ENCODE results near the gene PRSS53.

DNA sequence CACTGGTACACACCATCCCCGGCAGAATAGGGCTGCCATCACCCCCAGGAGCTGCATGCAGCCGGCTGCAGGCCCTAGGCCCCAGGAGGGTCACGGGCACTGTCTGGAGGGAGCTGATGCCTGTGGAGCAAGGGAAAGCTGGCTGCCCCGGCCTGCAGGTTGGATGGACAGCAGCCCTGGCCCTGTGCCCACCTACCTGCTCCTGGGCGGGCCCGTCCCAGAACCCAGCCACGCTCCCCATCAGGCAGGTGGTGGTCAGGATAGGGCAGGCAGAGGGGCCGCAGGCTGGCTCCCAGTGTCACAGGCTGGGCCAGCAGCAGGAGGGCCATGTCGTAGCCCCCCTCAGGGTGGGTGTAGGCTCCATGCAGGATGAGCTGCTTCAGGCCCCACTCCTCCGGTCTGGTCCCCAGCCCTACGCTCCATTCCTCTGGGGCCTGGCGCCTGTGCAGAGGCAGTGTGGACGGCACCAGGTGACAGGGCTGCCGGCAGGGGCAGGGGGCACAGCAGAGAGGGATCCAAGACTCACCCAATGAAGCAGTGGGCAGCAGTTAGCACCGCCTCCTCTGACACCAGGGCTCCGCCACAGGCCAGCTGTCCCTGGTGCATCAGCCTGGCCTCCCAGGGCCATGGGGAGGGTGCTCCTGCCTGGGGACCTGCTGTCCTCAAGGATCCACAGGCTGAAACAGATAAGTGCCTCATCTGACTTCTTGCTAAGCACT lies 4.0 kb downstream of the PRSS53 start:
- TF ChIP-seq, protein P1, sequence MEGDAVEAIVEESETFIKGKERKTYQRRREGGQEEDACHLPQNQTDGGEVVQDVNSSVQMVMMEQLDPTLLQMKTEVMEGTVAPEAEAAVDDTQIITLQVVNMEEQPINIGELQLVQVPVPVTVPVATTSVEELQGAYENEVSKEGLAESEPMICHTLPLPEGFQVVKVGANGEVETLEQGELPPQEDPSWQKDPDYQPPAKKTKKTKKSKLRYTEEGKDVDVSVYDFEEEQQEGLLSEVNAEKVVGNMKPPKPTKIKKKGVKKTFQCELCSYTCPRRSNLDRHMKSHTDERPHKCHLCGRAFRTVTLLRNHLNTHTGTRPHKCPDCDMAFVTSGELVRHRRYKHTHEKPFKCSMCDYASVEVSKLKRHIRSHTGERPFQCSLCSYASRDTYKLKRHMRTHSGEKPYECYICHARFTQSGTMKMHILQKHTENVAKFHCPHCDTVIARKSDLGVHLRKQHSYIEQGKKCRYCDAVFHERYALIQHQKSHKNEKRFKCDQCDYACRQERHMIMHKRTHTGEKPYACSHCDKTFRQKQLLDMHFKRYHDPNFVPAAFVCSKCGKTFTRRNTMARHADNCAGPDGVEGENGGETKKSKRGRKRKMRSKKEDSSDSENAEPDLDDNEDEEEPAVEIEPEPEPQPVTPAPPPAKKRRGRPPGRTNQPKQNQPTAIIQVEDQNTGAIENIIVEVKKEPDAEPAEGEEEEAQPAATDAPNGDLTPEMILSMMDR (IDR thresholded peaks at IDR 0.05; ENCODE audit: low read length): no peak
- no peak for TF ChIP-seq EZH2 (optimal IDR thresholded peaks at IDR 0.05; ENCODE audit: low read depth, low read length)
